Ascending aorta (tissue), 2 donors: ENCODE results near the gene CCM2L. TPM values are rescaled to one million over a fixed set of nuclear protein-coding genes. Genes with fewer than 3 reads are reported as not detected.

Source experiments
- DNase-seq, 2 donors: peaks; one replicate each; pipeline ENCODE4 v3.0.0-alpha.2; 2019; ENCODE audit warnings: low spot score in 2 of 2
- H3K27ac ChIP-seq, 2 donors: fragments of 200-600 bp; sonication (generic); one replicate each; pipeline ENCODE4 v1.5.1; 2016 to 2017; ENCODE audit warnings: mild to moderate bottlenecking in 1 of 2
- H3K27me3 ChIP-seq: fragments of 200-600 bp; sonication (generic); one replicate; pipeline ENCODE4 v1.5.1; 2017
- H3K36me3 ChIP-seq, 2 donors: fragments of 200-600 bp; sonication (generic); one replicate each; pipeline ENCODE4 v1.5.1; 2016
- H3K4me1 ChIP-seq, 2 donors: fragments of 200-600 bp; sonication (generic); one replicate each; pipeline ENCODE4 v1.5.1; 2016 to 2017; ENCODE audit warnings: mild to moderate bottlenecking in 1 of 2
- H3K4me3 ChIP-seq, 2 donors: fragments of 200-600 bp; sonication (generic); one replicate each; pipeline ENCODE4 v1.5.1; 2016 to 2017; ENCODE audit warnings: mild to moderate bottlenecking in 1 of 2
- H3K9me3 ChIP-seq, 2 donors: fragments of 200-600 bp; sonication (generic); one replicate each; pipeline ENCODE4 v1.5.1; 2016
- intact Hi-C: fragments of 100-400 bp; cut with DNase I; formaldehyde crosslinking; loops from one replicate; pipeline ENCODE4 v1.15.1; 2023
- total RNA-seq: library from RNA; depleted of rRNA; stranded (reverse); fragments of >200 nt; gene quantifications from one replicate; pipeline ENCODE4 v1.1.0, GENCODE V29; 2016
- TF ChIP-seq, protein P1 (sequence below), 3 experiments: fragments of 200-600 bp in 2 of 3; fragments of 450-650 bp in 1 of 3; sonication (generic) in 2 of 3; IDR thresholded peaks; one replicate each; pipeline ENCODE4 v1.5.1; 2016 to 2019; ENCODE audit warnings: antibody characterized with exemption in 3 of 3, mild to moderate bottlenecking in 1 of 3, moderate library complexity in 1 of 3

Gene CCM2L
- total RNA-seq, 1 donor from 2014 or later: 38.6 TPM

DNA sequence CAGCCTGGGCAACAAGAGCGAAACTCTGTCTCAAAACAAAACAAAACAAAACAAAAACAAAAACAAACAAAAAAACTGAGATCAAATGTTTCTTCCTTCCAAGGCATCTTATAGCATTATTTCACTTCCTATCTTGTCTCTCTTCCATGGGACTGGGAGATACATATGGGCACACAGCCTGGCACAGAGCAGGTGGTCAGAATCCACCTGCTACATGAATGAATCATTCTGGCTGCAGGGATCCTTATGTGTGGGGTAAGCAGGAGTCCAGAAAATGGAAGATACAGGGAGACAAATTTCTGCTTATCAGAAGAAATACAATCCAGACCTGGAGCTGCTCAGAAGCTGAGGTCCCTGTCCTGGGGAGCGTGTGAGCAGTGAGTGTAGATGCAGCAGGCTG, 18.2 kb upstream of the CCM2L start:
- Histone ChIP-seq H3K4me1 (no peaks in the 10 kb centered on the region), H3K36me3 (no peaks in the 10 kb centered on the region), H3K4me3 (no peak overlapping the region), H3K9me3 (no peaks in the 10 kb centered on the region), H3K27me3 (no peaks in the 10 kb centered on the region), H3K27ac (no peak overlapping the region)
- no peak for DNase-seq
- TF ChIP-seq, protein P1, sequence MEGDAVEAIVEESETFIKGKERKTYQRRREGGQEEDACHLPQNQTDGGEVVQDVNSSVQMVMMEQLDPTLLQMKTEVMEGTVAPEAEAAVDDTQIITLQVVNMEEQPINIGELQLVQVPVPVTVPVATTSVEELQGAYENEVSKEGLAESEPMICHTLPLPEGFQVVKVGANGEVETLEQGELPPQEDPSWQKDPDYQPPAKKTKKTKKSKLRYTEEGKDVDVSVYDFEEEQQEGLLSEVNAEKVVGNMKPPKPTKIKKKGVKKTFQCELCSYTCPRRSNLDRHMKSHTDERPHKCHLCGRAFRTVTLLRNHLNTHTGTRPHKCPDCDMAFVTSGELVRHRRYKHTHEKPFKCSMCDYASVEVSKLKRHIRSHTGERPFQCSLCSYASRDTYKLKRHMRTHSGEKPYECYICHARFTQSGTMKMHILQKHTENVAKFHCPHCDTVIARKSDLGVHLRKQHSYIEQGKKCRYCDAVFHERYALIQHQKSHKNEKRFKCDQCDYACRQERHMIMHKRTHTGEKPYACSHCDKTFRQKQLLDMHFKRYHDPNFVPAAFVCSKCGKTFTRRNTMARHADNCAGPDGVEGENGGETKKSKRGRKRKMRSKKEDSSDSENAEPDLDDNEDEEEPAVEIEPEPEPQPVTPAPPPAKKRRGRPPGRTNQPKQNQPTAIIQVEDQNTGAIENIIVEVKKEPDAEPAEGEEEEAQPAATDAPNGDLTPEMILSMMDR (IDR thresholded peaks at IDR 0.05): no peak
- intact Hi-C loops: no loop called here

- no peaks in the 10 kb centered on the region for H3K4me1 ChIP-seq
- no peaks in the 10 kb centered on the region for H3K36me3 ChIP-seq
- DNase-seq: no peak
- TF ChIP-seq, protein P1 (IDR thresholded peaks at IDR 0.05): no peak
- no peaks in the 10 kb centered on the region for H3K9me3 ChIP-seq
- H3K27me3 ChIP-seq: no peaks in the 10 kb centered on the region
- no peak overlapping the region for H3K4me3 ChIP-seq
- intact Hi-C loops: no loop called here
- H3K27ac ChIP-seq: no peak overlapping the region
These were observed 13.2 kb upstream of the CCM2L start for GRCh38 chr20:31996996-31997395.

DNA sequence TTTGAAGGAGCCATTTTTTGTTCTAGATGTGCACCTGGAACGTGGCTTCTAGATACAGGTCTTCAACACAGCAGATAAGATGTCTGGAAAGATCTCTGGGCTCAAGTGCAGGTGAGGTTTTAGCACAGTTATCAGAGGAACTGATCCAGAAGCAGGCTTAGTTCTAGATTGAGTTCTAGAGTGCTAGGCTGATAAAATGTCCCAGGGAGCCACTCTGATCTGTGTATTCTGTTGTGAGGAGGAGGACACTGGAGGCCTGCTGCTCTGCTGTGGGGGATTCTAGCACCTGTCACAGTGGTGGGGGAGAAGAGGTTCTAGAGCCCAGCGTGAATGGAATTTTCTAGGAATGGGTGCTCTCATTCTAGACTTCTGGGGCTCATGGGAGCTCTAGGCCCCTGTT, 12.0 kb upstream of the CCM2L start:
- Histone ChIP-seq H3K4me3 (no peak overlapping the region), H3K9me3 (no peaks in the 10 kb centered on the region), H3K27ac (no peak overlapping the region), H3K36me3 (no peaks in the 10 kb centered on the region), H3K4me1 (no peaks in the 10 kb centered on the region), H3K27me3 (no peaks in the 10 kb centered on the region)
- intact Hi-C loops: no loop called here
- TF ChIP-seq, protein P1 (IDR thresholded peaks at IDR 0.05): no peak
- DNase-seq: no peak

DNA sequence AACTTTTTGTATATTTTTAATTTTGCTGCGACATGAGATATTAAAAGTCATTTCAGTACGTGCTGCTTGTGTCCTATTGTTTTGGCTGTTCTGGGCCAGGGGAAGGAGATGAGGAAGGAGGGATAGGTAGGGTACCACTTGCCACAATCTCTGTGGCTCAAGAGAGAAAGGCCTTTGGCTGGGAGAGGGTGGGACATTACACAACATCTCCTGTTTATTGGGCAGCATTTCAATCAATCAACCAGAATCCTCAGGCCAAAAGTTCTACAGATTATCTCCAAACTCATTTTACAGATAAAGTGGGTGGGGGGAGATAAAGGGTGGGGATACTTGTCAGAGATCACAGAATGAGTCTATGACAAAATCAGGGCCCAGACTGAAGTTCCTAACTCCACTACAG, 6.9 kb upstream of the CCM2L start:
- Histone ChIP-seq H3K4me3 (no peak overlapping the region), H3K27ac (no peak overlapping the region), H3K36me3 (no peaks in the 10 kb centered on the region), H3K4me1 (no peaks in the 10 kb centered on the region), H3K9me3 (no peaks in the 10 kb centered on the region), H3K27me3 (no peaks in the 10 kb centered on the region)
- intact Hi-C loops: no loop called here
- TF ChIP-seq, protein P1 (IDR thresholded peaks at IDR 0.05): no peak
- no peak for DNase-seq

- intact Hi-C loops: no loop called here
- Histone ChIP-seq H3K27me3 (no peaks in the 10 kb centered on the region), H3K9me3 (no peaks in the 10 kb centered on the region), H3K4me1 (no peaks in the 10 kb centered on the region), H3K36me3 (no peaks in the 10 kb centered on the region), H3K27ac (no peak overlapping the region), H3K4me3 (no peak overlapping the region)
- TF ChIP-seq, protein P1 (IDR thresholded peaks at IDR 0.05): no peak
- no peak for DNase-seq
These were observed 5.3 kb upstream of the CCM2L start for GRCh38 chr20:32004963-32005362.

DNA sequence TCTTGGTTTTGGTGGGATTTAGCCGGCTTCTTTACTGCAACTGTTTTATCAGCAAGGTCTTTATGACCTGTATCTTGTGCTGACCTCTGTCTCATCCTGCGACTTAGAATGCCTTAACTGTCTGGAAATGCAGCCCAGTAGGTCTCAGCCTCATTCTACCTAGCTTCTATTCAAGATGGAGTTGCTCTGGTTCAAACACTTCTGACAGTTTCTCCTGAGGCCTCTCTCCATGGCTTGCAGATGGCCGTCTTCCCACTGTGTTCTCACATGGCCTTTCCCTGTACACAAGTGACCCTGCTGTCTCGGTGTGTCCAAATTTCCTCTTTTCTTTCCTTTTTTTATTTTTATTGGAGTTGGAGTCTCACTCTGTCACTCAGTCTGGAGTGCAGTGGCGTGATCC, 4.2 kb upstream of the CCM2L start:
- TF ChIP-seq, protein P1 (IDR thresholded peaks at IDR 0.05): no peak
- no peaks in the 10 kb centered on the region for H3K27me3 ChIP-seq
- H3K4me1 ChIP-seq: no peaks in the 10 kb centered on the region
- H3K36me3 ChIP-seq: no peaks in the 10 kb centered on the region
- DNase-seq: no peak
- no peak overlapping the region for H3K4me3 ChIP-seq
- H3K9me3 ChIP-seq: no peaks in the 10 kb centered on the region
- H3K27ac ChIP-seq: no peak overlapping the region
- intact Hi-C loops: no loop called here
